HepG2 (cell line): ENCODE measurements around the gene ZBTB48. TPM values are rescaled to one million over a fixed set of nuclear protein-coding genes. Genes with fewer than 3 reads are reported as not detected.

Source experiments
- ESRRA ChIP-seq: sonication (generic); formaldehyde crosslinking; IDR thresholded peaks from 2 replicates; pipeline ENCODE4 v1.5.1; 2020; ENCODE audit warnings: mild to moderate bottlenecking, low read depth, missing genetic modification reagents
- HNF4G ChIP-seq, 2 experiments: sonication (generic) in 1 of 2; formaldehyde crosslinking in 1 of 2; IDR thresholded peaks; 2 replicates each; pipeline versions ENCODE4 v1.4.0 to v1.6.1; 2011 to 2020; ENCODE audit warnings: borderline replicate concordance in 2 of 2, low read depth in 2 of 2, mild to moderate bottlenecking in 2 of 2, low read length in 1 of 2, missing genetic modification reagents in 1 of 2, moderate library complexity in 1 of 2
- HNRNPL ChIP-seq: fragments of 200-400 bp; formaldehyde crosslinking; IDR thresholded peaks from 2 replicates; pipeline ENCODE4 v1.6.1; 2017; ENCODE audit warnings: mild to moderate bottlenecking, low read depth, low read length
- KLF15 ChIP-seq: sonication (generic); formaldehyde crosslinking; IDR thresholded peaks from 2 replicates; pipeline ENCODE4 v1.8.1; 2023; ENCODE audit warnings: borderline replicate concordance, mild to moderate bottlenecking, inconsistent platforms, missing genetic modification reagents, mixed read lengths
- PRMT3 ChIP-seq: sonication (generic); formaldehyde crosslinking; IDR thresholded peaks from 2 replicates; pipeline ENCODE4 v1.8.1; 2022; ENCODE audit warnings: low read depth, mild to moderate bottlenecking, moderate library complexity, missing genetic modification reagents, borderline replicate concordance
- TBX2 ChIP-seq: sonication (generic); formaldehyde crosslinking; IDR thresholded peaks from 2 replicates; pipeline ENCODE4 v1.5.0; 2020; ENCODE audit warnings: missing genetic modification reagents, mild to moderate bottlenecking, borderline replicate concordance
- polyA plus RNA-seq, 8 experiments: library from polyadenylated mRNA; depleted of rRNA in 3 of 8; stranded (reverse) in 7 of 8; unstranded in 1 of 8; fragments of >200 nt; fragmentation: Illumina TruSeq in 4 of 8; extraction: Trizol in 4 of 8; gene quantifications; 2 replicates each; pipeline versions ENCODE4 v1.2.1 to v1.2.3, GENCODE V29; 2011 to 2016; ENCODE audit warnings: low read depth in 4 of 8, missing spikeins in 1 of 8, mixed read lengths in 1 of 8; ENCODE audit not compliant: insufficient read depth in 1 of 8
- total RNA-seq, 5 experiments: library from RNA; depleted of rRNA; stranded (reverse); fragments of >200 nt; fragmentation: Illumina TruSeq; extraction: Trizol; gene quantifications; 2 replicates each; pipeline ENCODE4 v1.2.3, GENCODE V29; 2016; ENCODE audit warnings: low read depth in 1 of 5
- TF ChIP-seq, protein P1 (sequence below): sonication (generic); formaldehyde crosslinking; conservative IDR thresholded peaks from 2 replicates; pipeline ENCODE4 v1.4.0; 2020; ENCODE audit warnings: missing genetic modification reagents
- TF ChIP-seq, protein P2 (sequence below): sonication (generic); formaldehyde crosslinking; IDR thresholded peaks from 2 replicates; pipeline ENCODE4 v1.9.0; 2021; ENCODE audit warnings: missing genetic modification reagents, borderline replicate concordance
- TF ChIP-seq, protein P3 (sequence below): sonication (generic); formaldehyde crosslinking; IDR thresholded peaks from 2 replicates; pipeline ENCODE4 v1.8.0; 2022; ENCODE audit warnings: mild to moderate bottlenecking, missing genetic modification reagents, moderate library complexity
- TF ChIP-seq, protein P4 (sequence below): sonication (generic); formaldehyde crosslinking; IDR thresholded peaks from 2 replicates; pipeline ENCODE4 v1.4.0; 2020; ENCODE audit warnings: mild to moderate bottlenecking, missing genetic modification reagents, borderline replicate concordance
- TF ChIP-seq, protein P5 (sequence below): sonication (generic); formaldehyde crosslinking; IDR thresholded peaks from 2 replicates; pipeline ENCODE4 v1.4.0; 2020; ENCODE audit warnings: missing genetic modification reagents, mild to moderate bottlenecking, borderline replicate concordance

ZBTB48 gene
- total and polyA plus RNA-seq, 2 of the 13 experiments (the other 11 are each of a cell fraction or from before 2014, with no cell fraction given), result 13.0 to 17.1 TPM

DNA sequence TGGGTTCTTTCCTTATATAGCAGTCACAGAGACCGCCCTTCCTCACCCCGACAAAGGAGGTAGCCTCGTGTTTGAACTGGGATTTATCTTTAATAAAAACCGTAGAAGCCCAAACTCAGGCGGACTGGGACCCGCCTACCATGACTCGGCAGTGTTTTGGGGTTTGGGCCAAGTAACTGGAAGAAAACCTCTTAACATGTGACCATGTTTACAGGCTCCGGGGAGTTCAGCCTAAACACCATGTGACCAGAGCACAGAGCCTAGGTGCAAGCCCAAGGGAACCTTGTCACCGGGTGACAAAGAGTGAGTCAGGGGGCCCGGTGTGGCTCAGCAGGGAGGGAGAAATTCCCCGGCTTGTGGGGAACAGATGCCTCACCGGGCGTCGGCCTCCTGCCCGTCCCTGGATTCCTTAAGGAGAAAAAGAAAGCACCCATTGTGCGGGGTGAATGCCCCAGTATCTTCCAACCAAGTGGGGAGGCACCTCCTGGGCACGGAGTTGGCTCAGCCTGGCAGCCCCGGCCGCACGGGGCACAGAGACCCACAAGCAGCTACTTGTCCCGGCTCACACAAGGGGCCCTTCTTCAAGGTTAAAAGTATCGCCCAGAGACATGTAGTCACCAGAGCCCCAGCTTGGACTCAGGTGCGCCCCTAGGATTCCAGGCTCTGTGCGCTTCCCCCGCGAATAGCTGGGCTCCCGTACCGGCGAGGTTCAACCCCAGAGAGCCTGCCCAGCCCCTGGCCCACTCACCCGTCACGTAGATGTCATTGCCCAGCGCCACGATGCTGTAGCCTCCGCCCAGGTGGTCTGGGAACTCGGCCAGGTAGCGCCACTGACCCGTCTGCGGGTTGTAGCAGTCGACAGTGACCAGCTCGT lies 21.5 kb downstream of the ZBTB48 start (continued):
- TF ChIP-seq, protein P1, sequence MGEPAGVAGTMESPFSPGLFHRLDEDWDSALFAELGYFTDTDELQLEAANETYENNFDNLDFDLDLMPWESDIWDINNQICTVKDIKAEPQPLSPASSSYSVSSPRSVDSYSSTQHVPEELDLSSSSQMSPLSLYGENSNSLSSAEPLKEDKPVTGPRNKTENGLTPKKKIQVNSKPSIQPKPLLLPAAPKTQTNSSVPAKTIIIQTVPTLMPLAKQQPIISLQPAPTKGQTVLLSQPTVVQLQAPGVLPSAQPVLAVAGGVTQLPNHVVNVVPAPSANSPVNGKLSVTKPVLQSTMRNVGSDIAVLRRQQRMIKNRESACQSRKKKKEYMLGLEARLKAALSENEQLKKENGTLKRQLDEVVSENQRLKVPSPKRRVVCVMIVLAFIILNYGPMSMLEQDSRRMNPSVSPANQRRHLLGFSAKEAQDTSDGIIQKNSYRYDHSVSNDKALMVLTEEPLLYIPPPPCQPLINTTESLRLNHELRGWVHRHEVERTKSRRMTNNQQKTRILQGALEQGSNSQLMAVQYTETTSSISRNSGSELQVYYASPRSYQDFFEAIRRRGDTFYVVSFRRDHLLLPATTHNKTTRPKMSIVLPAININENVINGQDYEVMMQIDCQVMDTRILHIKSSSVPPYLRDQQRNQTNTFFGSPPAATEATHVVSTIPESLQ, result no peak
- TF ChIP-seq, protein P2, sequence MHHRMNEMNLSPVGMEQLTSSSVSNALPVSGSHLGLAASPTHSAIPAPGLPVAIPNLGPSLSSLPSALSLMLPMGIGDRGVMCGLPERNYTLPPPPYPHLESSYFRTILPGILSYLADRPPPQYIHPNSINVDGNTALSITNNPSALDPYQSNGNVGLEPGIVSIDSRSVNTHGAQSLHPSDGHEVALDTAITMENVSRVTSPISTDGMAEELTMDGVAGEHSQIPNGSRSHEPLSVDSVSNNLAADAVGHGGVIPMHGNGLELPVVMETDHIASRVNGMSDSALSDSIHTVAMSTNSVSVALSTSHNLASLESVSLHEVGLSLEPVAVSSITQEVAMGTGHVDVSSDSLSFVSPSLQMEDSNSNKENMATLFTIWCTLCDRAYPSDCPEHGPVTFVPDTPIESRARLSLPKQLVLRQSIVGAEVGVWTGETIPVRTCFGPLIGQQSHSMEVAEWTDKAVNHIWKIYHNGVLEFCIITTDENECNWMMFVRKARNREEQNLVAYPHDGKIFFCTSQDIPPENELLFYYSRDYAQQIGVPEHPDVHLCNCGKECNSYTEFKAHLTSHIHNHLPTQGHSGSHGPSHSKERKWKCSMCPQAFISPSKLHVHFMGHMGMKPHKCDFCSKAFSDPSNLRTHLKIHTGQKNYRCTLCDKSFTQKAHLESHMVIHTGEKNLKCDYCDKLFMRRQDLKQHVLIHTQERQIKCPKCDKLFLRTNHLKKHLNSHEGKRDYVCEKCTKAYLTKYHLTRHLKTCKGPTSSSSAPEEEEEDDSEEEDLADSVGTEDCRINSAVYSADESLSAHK (CRISPR knock-in tag), result no peak
- TF ChIP-seq PRMT3 (CRISPR knock-in tag), result no peak
- TF ChIP-seq HNRNPL, result peak; percentile 91
- no peak for TF ChIP-seq KLF15 (CRISPR knock-in tag)
- TF ChIP-seq, protein P3, sequence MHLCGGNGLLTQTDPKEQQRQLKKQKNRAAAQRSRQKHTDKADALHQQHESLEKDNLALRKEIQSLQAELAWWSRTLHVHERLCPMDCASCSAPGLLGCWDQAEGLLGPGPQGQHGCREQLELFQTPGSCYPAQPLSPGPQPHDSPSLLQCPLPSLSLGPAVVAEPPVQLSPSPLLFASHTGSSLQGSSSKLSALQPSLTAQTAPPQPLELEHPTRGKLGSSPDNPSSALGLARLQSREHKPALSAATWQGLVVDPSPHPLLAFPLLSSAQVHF (CRISPR knock-in tag), result 0 out of 2 replicates have a peak, but pooled peaks have one; percentile 29
- TF ChIP-seq, protein P4, sequence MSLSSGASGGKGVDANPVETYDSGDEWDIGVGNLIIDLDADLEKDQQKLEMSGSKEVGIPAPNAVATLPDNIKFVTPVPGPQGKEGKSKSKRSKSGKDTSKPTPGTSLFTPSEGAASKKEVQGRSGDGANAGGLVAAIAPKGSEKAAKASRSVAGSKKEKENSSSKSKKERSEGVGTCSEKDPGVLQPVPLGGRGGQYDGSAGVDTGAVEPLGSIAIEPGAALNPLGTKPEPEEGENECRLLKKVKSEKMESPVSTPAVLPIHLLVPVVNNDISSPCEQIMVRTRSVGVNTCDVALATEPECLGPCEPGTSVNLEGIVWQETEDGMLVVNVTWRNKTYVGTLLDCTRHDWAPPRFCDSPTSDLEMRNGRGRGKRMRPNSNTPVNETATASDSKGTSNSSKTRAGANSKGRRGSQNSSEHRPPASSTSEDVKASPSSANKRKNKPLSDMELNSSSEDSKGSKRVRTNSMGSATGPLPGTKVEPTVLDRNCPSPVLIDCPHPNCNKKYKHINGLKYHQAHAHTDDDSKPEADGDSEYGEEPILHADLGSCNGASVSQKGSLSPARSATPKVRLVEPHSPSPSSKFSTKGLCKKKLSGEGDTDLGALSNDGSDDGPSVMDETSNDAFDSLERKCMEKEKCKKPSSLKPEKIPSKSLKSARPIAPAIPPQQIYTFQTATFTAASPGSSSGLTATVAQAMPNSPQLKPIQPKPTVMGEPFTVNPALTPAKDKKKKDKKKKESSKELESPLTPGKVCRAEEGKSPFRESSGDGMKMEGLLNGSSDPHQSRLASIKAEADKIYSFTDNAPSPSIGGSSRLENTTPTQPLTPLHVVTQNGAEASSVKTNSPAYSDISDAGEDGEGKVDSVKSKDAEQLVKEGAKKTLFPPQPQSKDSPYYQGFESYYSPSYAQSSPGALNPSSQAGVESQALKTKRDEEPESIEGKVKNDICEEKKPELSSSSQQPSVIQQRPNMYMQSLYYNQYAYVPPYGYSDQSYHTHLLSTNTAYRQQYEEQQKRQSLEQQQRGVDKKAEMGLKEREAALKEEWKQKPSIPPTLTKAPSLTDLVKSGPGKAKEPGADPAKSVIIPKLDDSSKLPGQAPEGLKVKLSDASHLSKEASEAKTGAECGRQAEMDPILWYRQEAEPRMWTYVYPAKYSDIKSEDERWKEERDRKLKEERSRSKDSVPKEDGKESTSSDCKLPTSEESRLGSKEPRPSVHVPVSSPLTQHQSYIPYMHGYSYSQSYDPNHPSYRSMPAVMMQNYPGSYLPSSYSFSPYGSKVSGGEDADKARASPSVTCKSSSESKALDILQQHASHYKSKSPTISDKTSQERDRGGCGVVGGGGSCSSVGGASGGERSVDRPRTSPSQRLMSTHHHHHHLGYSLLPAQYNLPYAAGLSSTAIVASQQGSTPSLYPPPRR, result no peak; the same call in 1 of the 2 replicates
- no peak for TF ChIP-seq ESRRA (CRISPR knock-in tag)
- TF ChIP-seq HNF4G (IDR thresholded peaks at IDR 0.05; ENCODE audit: borderline replicate concordance, low read depth, low read length), result no peak
- no peak for TF ChIP-seq HNF4G (CRISPR knock-in tag; IDR thresholded peaks at IDR 0.05; ENCODE audit: borderline replicate concordance, low read depth)
- TF ChIP-seq, protein P5, sequence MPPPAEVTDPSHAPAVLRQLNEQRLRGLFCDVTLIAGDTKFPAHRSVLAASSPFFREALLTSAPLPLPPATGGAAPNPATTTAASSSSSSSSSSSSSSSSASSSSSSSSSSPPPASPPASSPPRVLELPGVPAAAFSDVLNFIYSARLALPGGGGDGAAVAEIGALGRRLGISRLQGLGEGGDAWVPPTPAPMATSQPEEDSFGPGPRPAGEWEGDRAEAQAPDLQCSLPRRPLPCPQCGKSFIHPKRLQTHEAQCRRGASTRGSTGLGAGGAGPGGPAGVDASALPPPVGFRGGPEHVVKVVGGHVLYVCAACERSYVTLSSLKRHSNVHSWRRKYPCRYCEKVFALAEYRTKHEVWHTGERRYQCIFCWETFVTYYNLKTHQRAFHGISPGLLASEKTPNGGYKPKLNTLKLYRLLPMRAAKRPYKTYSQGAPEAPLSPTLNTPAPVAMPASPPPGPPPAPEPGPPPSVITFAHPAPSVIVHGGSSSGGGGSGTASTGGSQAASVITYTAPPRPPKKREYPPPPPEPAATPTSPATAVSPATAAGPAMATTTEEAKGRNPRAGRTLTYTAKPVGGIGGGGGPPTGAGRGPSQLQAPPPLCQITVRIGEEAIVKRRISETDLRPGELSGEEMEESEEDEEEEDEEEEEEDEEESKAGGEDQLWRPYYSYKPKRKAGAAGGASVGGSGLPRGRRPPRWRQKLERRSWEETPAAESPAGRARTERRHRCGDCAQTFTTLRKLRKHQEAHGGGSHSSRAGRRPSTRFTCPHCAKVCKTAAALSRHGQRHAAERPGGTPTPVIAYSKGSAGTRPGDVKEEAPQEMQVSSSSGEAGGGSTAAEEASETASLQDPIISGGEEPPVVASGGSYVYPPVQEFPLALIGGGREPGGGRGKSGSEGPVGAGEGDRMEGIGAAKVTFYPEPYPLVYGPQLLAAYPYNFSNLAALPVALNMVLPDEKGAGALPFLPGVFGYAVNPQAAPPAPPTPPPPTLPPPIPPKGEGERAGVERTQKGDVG (CRISPR knock-in tag), result no peak
- peak; percentile 41; the same call in 1 of the 2 replicates for TF ChIP-seq TBX2 (CRISPR knock-in tag)
